GM18507 (cell line): ENCODE data around the gene TMEM8B.
"Not testable (repeated sequence)": the region's sequence is repeated elsewhere in the genome, so short reads cannot be mapped to it uniquely, and the experiment has no call there.

Source experiments
- DNase-seq: peaks from one replicate; pipeline ENCODE4 v3.0.0; 2011; ENCODE audit warnings: low read depth; ENCODE audit not compliant: insufficient read length; ENCODE audit errors: extremely low spot score
- FAIRE-seq: peaks from 2 replicates; lab custom pipeline; 2011; peaks lifted over from hg19 to GRCh38; lab: Jason Lieb, UNC

TMEM8B gene

DNA sequence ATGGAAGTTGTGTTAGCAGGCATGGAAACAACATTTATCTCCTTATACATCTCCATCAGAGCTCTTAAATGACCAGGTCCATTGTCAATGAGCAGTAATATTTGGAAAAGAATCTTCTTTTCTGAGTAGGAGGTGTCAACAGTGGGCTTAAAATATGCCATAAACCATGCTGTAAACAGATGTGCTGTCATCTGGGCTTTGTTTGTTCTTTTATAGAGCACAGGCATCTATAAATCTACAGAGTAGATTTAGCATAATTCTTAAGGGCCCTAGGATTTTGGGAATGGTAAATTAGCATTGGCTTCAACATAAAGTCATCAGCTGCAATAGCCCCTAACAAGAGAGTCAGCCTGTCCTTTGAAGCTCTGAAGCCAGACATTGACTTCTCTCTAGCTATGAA lies 69.3 kb downstream of the TMEM8B start:
- DNase-seq (no peak), FAIRE-seq (no peak)

DNA sequence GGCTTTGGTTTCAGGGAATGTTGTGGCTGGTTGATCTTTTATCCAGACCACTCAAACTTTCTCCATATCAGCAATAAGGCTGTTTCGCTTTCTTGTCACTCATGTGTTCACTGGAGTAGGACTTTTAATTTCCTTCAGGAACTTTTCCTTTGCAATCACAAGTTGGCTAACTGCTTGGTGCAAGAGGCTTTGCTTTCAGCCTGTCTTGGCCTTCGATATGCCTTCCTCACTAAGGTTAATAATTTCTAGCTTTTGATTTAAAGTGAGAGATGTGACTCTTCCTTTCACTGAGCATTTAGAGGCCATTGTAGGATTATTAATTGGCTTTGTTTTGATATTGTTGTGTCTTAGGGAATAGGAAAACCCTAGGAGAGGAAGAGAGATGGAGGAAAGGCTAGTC lies 70.0 kb downstream of the TMEM8B start:
- DNase-seq (no peak), FAIRE-seq (no peak)

DNA sequence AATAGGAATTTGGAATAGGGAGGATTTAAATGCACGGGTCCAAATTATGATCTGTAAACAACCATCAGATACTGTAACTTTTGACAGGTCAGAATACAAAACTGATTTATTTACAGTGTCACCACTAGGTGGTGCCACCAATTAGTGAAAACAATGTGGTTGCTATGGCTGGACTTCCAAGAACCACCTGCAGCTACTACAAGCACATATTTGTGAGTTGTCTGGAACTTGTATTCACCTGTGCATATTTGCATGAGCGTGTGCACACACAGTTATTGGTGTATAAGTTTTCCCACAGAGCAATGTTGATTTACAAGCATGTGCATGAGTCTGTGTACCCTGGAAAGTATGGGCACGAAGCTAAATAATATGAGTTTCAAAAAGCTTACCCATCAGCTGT lies 74.0 kb downstream of the TMEM8B start:
- peak; percentile 40 for DNase-seq
- peak; percentile 90 for FAIRE-seq

DNA sequence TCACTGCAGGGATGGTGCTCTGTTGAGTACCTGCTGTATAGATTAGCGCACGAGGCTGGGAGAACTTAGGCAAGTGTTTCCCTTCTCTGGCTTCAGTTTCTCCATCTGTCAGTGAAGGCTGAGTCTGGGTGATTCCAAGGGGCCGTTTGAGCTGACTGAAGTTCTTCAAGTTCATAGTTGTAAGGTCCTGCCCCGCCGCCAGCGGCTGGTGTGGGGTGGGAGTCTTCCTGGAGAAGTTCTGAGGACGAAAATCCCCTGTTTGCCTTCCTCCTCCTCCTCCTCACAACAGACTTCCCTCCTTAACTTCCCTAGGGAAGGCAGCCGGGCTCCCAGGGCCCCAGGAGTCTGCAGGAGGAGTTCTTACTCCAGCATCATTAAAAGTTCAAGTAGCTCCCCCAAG lies 75.3 kb downstream of the TMEM8B start:
- no peak for FAIRE-seq
- DNase-seq = no peak

DNA sequence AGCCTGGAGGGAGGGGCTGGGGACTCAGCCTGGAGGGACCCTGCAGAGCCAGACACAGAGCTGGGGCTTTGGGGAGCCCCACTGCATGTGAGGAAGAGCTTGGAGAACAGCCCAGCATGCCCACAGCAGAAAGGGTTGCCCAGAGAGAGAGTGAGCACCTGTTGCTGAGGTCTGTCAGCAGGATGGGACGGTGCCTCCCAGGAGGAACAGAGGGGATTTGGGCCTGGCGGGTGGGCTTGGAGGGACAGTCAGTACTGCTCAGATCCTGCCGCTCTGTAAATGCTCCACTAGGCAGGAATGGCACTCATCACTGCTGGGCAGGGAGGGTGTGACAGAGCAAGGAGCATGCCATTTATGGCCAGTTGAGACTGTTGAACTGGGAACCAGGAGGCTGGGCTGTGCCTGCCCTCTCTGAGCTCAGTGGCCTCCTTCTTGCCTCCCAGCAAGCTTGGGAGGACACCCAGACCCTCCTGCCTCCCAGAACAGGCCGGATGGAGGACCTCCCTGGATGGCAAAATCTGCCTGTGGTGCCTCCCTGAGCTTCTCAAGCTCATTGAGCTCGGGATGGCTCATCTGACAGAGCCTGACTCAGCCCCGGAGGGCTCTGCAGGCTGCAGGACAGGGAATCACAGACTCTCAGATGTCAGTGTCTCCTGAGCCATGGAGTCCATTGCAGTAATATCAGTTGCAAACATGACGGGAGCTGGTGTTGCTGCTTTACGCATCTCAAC lies 76.2 kb downstream of the TMEM8B start:
- FAIRE-seq = no peak
- DNase-seq = no peak

DNA sequence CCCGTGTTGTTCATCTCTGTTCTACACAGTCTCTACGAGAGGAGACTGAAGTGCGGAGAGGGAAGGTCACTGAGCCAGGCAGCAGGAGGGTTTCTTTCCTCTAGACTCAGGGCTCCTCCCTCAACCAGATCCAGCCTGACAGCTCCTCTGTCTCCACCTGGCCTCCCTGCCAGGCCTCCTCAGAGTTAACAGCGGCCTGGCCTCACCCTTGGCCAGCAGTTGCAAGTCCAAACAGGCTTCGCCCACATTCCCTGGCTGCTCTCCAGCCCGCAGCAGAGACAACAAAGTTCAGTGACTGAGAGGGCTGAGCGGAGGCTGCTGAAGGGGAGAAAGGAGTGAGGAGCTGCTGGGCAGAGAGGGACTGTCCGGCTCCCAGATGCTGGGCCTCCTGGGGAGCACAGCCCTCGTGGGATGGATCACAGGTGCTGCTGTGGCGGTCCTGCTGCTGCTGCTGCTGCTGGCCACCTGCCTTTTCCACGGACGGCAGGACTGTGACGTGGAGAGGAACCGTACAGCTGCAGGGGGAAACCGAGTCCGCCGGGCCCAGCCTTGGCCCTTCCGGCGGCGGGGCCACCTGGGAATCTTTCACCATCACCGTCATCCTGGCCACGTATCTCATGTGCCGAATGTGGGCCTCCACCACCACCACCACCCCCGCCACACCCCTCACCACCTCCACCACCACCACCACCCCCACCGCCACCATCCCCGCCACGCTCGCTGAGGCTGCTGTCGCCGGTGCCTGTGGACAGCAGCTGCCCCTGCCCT lies 77.1 kb downstream of the TMEM8B start, which contains the start of gene HRCT1:
HRCT1 (plus strand) TSS at position 291 of the 768 bp plus-strand sequence; CDS start at position 377, 86 bp downstream.
- FAIRE-seq (no peak), DNase-seq (no peak)

DNA sequence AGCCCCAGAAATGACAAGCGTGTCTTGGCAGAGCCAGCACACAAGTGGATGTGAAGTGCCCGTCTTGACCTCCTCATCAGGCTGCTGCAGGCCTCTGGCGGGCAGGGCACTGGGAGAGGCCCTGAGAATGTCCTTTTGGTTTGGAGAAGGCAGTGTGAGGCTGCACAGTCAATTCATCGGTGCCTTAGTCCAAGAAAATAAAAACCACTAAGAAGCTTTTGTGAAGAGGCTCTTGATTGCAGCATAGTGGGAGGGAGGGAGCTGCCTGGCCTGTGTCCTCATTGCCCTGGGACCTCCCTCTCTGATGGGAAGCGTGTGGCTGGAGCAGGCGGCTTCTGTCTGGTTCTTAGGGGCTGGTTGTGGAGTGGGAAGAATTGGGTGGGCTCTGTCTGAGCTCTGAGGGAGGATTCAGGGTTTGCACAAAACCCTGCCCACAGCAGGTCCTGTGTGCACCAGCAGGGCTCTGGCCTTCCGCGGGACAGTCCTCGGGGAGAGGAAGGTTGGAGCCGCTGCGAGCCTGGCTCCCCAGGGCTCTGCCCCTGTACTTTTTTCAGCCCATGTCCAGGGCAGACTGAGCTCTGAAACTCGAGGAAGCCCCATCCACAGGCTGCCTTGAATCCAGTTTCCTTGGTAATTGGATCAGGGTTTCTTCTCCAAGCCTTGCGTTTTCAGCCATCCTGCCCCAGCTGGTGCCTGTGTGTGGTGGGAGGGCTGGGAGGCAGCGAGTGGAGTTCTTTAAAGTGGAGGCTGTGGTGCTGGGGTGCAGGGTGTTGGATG lies 78.1 kb downstream of the TMEM8B start:
- DNase-seq (no peak), FAIRE-seq (no peak)

DNA sequence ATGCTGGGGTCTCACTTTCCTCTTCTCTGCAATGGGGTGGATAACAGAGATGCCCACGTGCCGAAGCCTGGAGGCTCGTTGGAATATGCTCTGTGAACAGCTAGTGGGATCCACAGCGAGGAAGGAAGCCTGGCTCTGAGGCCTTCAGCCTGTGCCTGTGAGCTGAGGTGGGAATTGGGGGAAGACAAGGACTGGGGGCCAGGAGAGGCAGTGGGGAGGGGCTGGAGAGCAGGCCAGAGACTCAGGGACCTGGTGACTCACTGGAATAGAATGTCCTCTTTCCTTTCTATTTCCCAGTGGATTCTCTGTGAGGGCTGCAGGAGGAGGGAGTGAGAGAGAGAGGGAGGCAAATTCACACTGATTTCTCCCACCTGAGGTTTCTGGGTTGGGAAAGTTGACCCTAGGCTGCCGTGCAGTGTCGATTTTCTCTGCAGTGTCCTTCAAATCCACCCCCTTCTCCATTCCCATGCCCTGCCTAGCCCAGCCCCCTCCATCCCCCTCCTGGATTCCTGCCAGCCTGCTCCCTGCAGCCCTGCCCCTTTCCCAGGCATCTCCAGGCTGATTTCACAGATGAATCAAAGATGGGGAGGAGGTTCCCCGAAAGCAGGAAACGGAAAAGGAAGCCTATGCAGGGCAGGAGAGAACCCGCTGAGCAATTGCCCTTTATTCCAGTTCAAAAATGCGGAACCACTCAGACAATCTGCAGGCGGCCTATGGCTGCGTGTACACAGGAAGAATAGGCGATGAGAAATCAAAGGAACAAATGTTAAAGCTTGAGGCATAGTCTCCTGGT lies 78.9 kb downstream of the TMEM8B start:
- no peak for FAIRE-seq

DNA sequence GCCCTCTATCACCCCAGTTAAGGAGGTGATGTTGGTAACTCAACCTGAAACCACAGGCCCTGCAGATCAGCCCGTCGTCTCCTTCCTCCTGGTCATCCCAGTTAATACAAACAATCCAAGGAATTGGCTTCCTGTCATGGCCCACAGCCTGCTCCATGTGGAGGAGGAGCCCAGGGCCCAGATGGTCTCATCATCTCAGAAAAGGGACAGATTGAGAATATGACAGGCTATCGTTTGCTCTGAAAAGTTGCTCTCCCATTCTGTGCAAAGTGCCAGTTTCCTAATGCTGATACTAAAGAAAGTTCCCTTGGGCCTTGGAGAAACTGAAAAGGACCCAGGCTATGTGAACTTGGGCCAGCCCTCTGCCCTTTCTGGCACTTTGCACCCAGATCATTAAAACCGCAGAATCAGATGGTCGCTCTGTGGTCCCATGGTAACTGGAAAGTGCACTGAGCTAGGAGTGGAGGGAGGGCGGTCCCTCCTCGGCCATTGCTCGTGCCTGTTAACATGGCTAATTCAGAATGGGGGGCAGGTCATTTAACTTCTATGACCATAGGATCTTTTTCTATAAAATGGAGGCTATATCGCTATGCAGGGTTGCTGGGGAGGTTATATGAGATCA lies 79.6 kb downstream of the TMEM8B start:
- no peak for FAIRE-seq
- DNase-seq = no peak

More for the DNA sequence above, 78.9 kb downstream of the TMEM8B start:
- no peak for DNase-seq

DNA sequence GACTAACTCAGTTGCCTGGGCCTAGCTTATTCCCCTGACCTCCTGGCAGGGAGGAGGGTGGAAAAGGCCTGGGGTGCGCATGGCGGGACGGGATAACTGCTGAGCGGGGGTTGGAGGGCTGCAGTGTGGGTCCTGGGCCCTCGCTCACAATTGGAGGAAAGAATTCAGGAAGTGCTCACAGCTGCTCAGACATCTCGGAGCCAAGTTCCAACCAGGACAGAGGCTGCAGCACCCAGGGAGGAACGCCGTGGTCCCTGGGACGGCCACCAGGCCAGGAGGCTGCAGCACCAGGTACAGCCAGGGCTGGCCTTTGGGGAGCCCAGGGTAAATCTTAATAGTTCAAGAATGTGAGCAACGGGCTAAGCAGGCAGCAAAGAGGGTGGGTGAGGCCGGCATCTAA lies 80.2 kb downstream of the TMEM8B start, which contains the start of gene SPAAR:
SPAAR (plus strand) TSS at position 217 of the 400 bp plus-strand sequence. CDS start 974 bp downstream, outside the sequence.
- FAIRE-seq (no peak), DNase-seq (no peak)

DNA sequence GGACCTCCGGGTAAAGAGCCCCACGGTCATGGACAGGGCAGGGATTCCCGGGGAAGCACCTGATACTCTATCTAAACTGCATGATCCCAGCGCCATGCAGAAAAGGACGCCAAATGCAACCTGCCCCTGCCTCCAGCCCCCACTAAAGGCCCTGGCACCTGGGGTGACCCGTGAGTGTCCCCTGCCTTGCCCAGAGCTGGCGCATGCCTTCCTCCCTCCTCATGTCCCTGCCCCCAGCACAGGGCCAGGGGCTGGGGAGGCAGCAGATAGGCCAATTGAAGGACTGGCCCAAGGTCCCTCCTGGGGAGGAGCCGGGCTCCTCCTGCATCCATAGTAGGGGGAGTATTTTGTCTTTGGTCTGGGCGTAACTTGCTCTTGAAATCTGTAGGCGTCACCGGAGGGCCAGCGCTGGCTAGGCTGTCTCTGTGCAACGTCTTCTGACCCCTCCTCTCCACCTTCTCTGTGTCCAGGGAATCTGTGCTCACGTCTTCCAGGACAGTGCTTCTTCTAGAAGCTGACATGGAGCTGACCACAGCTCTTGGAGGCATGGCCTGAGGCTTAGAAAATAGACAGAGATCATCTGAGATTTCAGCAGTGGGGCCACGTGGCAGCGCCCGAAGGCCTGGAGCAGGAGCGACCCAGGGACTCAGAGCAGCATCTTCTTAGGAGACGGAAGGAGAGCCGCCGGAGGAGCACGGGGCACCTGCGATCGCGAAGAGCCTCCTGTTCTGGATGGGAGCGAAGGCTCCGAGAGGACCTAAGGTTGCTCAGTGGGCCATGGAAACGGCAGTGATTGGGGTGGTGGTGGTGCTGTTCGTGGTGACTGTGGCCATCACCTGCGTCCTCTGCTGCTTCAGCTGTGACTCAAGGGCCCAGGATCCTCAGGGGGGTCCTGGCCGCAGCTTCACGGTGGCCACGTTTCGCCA lies 80.9 kb downstream of the TMEM8B start:
- DNase-seq (no peak), FAIRE-seq (no peak)

DNA sequence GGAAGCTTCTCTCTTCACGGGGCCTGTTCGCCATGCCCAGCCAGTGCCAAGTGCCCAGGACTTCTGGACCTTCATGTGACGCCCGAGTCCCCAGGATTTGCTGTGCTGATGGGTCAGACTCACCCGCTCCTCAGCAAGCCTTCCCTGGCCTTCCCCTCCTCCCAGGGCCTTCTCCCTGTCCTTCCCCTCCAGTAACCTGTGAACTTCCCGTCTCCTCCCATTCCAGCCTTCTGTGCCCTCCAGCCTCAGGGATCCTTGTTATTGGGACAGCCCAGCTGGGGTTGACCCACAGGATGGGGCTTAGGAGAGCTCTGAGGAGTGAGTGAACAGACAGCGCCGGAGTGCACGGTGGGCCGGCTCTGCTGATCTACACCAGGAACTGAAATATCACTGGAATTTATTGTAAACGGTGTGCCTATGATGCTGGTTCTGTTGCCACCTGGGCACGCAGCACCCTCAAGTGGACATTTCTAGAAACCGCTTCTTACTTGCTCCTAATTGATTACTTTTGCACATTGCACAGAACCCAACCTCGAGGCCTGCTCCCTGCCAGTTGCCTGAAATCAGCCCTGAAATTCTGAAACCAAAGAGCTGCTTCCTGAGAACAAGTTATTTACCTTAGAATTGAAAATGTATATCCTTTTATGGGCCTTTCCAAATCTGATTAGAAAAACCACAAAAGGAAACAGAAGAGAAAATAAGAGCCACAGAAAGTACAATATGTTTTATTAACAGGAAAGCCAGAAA lies 81.8 kb downstream of the TMEM8B start:
- FAIRE-seq (no peak), DNase-seq (no peak)

DNA sequence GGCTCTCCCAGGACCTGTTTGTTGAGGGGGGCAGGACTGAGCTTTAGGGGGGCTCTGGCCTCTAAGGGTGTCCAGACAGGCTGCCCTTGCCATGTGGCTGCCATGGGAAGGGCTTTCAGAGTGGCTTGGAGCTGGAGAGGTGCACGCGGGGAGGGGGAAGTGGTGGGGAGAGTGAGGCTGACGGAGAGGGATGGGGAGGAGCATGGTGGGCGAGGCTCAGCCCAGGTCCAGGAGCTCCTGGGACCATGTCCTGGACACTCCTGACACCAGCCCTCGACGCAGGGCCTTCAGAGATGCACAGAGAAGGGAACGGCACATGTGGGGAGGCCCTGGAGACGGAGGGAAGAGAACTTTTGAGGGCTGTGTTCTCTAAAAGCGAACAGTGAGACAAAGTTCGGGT lies 82.7 kb downstream of the TMEM8B start:
- DNase-seq = no peak
- FAIRE-seq = no peak

DNA sequence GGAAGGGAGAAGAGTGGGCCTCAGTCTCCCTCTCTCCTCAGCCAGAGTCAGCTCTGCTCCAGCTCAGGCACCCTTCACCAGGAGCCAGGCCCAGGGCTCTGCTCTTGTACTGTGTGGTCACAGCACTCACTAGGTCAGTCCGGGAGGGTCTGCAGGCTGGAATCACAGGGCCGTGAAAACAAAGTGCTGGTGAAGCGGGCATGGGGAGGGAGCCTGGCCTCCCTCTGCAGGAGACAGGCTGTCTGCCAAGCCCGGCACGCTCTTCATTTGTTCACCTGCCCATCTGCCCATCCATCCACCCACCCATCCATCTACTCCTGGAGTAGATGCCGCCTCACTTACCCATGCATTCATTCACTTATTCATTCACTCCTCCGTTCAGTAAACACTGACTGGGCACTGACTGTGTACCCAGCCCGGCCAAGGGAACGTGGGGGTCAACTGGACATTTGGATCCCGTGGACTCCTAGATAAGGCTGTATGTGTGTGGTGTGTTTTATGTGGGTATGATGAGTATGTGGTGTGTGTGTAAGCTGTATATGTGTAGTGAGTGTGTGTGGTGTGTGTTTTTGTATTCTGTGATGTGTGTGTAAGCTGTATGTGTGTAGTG lies 83.9 kb downstream of the TMEM8B start:
- no peak for DNase-seq
- FAIRE-seq = no peak

DNA sequence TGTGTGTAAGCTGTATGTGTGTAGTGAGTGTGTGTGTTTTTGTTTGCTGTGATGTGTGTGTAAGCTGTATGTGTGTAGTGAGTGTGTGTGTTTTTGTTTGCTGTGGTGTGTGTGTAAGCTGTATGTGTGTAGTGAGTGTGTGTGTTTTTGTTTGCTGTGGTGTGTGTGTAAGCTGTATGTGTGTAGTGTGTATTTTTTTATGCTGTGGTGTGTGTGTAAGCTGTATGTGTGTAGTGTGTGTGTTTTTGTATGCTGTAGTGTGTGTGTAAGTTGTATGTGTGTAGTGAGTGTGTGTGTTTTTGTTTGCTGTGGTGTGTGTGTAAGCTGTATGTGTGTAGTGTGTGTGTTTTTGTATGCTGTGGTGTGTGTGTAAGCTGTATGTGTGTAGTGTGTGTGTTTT lies 84.4 kb downstream of the TMEM8B start:
- not testable (repeated sequence) for FAIRE-seq, DNase-seq

DNA sequence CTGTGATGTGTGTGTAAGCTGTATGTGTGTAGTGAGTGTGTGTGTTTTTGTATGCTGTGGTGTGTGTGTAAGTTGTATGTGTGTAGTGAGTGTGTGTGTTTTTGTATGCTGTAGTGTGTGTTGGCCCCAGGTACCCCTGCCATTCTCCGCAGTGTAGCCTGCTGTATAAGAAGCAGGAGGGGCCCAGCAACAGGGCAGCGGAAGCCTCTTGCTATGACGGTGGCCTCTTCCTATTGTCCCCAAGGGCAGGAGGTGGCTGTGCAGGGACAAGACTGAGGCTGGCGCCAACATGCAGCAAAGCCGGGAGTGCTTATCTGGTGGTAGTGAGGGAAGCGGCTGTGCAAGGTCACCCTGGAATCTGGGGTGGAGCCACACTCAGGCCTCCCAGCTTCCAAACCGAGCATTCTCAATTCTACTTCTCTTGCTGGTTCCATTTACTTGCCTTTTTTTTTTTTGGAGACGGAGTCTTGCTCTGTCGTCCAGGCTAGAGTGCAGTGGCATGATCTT lies 85.3 kb downstream of the TMEM8B start:
- DNase-seq (no peak), FAIRE-seq (peak; percentile 84)
